Neuronal stem cell (in vitro differentiated cells): ENCODE measurements around the gene ASCC1.
"Not testable (repeated sequence)": the region's sequence is repeated elsewhere in the genome, so short reads cannot be mapped to it uniquely, and the experiment has no call there.

Experiments used
- DNase-seq: peaks from one replicate; pipeline ENCODE4 v3.0.0-alpha.2; 2013; ENCODE audit warnings: low spot score
- H2AFZ ChIP-seq: one replicate; pipeline ENCODE4 v1.6.1; 2013; ENCODE audit warnings: mild to moderate bottlenecking, low read length, inconsistent platforms
- H2AK5ac ChIP-seq: 2 replicates; pipeline ENCODE4 v1.6.1; 2013; ENCODE audit warnings: low read depth, mild to moderate bottlenecking, inconsistent platforms, low read length, moderate library complexity, mixed read lengths
- H2BK120ac ChIP-seq: 2 replicates; pipeline ENCODE4 v1.6.1; 2013; ENCODE audit warnings: low read depth, mild to moderate bottlenecking, inconsistent platforms, low read length, moderate library complexity, mixed read lengths
- H2BK12ac ChIP-seq: one replicate; pipeline ENCODE4 v1.6.1; 2013; ENCODE audit warnings: low read length, inconsistent platforms
- H2BK15ac ChIP-seq: 2 replicates; pipeline ENCODE4 v1.6.1; 2013; ENCODE audit warnings: mild to moderate bottlenecking, low read length, inconsistent platforms, mixed read lengths
- H2BK5ac ChIP-seq: one replicate; pipeline ENCODE4 v1.6.1; 2013; ENCODE audit warnings: inconsistent platforms, mild to moderate bottlenecking, low read length, moderate library complexity
- H3K14ac ChIP-seq: one replicate; pipeline ENCODE4 v1.6.1; 2013; ENCODE audit warnings: low read length, inconsistent platforms
- H3K18ac ChIP-seq: 2 replicates; pipeline ENCODE4 v1.6.1; 2013; ENCODE audit warnings: low read length, inconsistent platforms
- H3K23ac ChIP-seq: 2 replicates; pipeline ENCODE4 v1.6.1; 2013; ENCODE audit warnings: low read depth, mild to moderate bottlenecking, mixed read lengths, low read length, inconsistent platforms; ENCODE audit not compliant: poor library complexity
- H3K27ac ChIP-seq: replicated peaks from 3 replicates; pipeline ENCODE4 v1.5.1; 2013; ENCODE audit warnings: low read length, inconsistent platforms
- H3K27me3 ChIP-seq, 3 experiments: 2 replicates each; pipeline ENCODE4 v1.6.1; 2013; ENCODE audit warnings: low read length in 3 of 3, mild to moderate bottlenecking in 2 of 3, inconsistent platforms in 1 of 3, low read depth in 1 of 3, mixed read lengths in 1 of 3, moderate library complexity in 1 of 3; ENCODE audit not compliant: control insufficient read depth in 3 of 3, insufficient read depth in 3 of 3
- H3K36me3 ChIP-seq, 2 donors: replicated peaks in 1 of 2; 2 replicates each; pipeline ENCODE4 v1.6.1; 2013; ENCODE audit warnings: low read length in 2 of 2; ENCODE audit not compliant: control insufficient read depth in 2 of 2, insufficient read depth in 2 of 2
- H3K4ac ChIP-seq: 2 replicates; pipeline ENCODE4 v1.6.1; 2013; ENCODE audit warnings: inconsistent platforms, mild to moderate bottlenecking, low read length, moderate library complexity
- H3K4me1 ChIP-seq, 2 donors: 1 replicate in 1 of 2; 2 replicates in 1 of 2; pipeline ENCODE4 v1.6.1; 2013; ENCODE audit warnings: low read length in 2 of 2, low read depth in 1 of 2; ENCODE audit not compliant: control insufficient read depth in 2 of 2, insufficient read depth in 1 of 2
- H3K4me2 ChIP-seq: one replicate; pipeline ENCODE4 v1.6.1; 2013; ENCODE audit warnings: mild to moderate bottlenecking, low read length, inconsistent platforms; ENCODE audit not compliant: insufficient read depth, poor library complexity, severe bottlenecking
- H3K4me3 ChIP-seq, 2 donors: 2 replicates each; pipeline ENCODE4 v1.5.1; 2013; ENCODE audit warnings: low read length in 2 of 2, mild to moderate bottlenecking in 2 of 2, inconsistent platforms in 1 of 2, moderate library complexity in 1 of 2
- H3K79me1 ChIP-seq: one replicate; pipeline ENCODE4 v1.6.1; 2013; ENCODE audit warnings: low read depth, mild to moderate bottlenecking, inconsistent platforms, low read length, moderate library complexity
- H3K9ac ChIP-seq: one replicate; pipeline ENCODE4 v1.6.1; 2013; ENCODE audit warnings: mild to moderate bottlenecking, low read depth, low read length, inconsistent platforms; ENCODE audit not compliant: poor library complexity
- H3K9me3 ChIP-seq, 2 donors: replicated peaks in 1 of 2; 2 replicates each; pipeline versions ENCODE3 to v1.6.1; 2013; ENCODE audit warnings: low read length in 2 of 2, mild to moderate bottlenecking in 2 of 2, inconsistent platforms in 1 of 2, low read depth in 1 of 2, mixed read lengths in 1 of 2, moderate library complexity in 1 of 2; ENCODE audit not compliant: control insufficient read depth in 2 of 2, insufficient read depth in 1 of 2
- H4K8ac ChIP-seq: one replicate; pipeline ENCODE4 v1.6.1; 2013; ENCODE audit warnings: low read depth, mild to moderate bottlenecking, inconsistent platforms, low read length, moderate library complexity
- H4K91ac ChIP-seq: one replicate; pipeline ENCODE4 v1.6.1; 2013; ENCODE audit warnings: low read length, low read depth, mild to moderate bottlenecking, inconsistent platforms; ENCODE audit not compliant: poor library complexity
- WGBS, 2 donors: extraction: QIAGEN DNeasy Blood & Tissue Kit; methylation state at CpG; one replicate each; pipeline ENCODE4 v1.1.7; 2013; ENCODE audit warnings: missing lambda C conversion rate in 2 of 2, mixed read lengths in 1 of 2; ENCODE audit not compliant: insufficient read length in 2 of 2, insufficient replicate concordance in 1 of 2; ENCODE audit errors: extremely low coverage in 2 of 2; 5-methylcytosine and 5-hydroxymethylcytosine counted together

ASCC1 gene

DNA sequence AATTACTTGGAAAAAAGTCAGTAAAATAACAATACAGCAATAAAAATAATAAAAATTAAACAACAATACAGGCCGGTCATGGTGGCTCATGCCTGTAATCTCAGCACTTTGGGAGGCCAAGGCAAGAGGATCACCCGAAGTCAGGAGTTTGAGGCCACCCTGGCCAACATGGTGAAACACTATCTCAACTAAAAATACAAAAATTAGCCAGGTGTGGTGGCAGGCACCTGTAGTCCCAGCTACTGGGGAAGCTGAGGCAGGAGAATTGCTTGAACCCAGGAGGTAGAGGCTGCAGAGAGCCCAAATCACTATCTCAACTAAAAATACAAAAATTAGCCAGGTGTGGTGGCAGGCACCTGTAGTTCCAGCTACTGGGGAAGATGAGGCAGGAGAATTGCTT is 4.2 kb downstream of the ASCC1 start:
- not testable (repeated sequence) for H3K4me1 ChIP-seq, H2BK12ac ChIP-seq, H2AK5ac ChIP-seq, H3K27me3 ChIP-seq, H2BK15ac ChIP-seq, H3K4ac ChIP-seq, H2AFZ ChIP-seq, H3K14ac ChIP-seq, H2BK5ac ChIP-seq, H3K18ac ChIP-seq, H3K23ac ChIP-seq, H3K4me2 ChIP-seq, H3K4me3 ChIP-seq, DNase-seq, H2BK120ac ChIP-seq, H3K9me3 ChIP-seq, H4K91ac ChIP-seq, H3K9ac ChIP-seq, H4K8ac ChIP-seq, H3K79me1 ChIP-seq, H3K27ac ChIP-seq
- peaks cover 7 to 34% of the 10 kb centered on the region in 2 donors for H3K36me3 ChIP-seq
- no CpG with 5 or more reads among the region's 2 CpGs for whole genome bisulfite sequencing, 2 donors

DNA sequence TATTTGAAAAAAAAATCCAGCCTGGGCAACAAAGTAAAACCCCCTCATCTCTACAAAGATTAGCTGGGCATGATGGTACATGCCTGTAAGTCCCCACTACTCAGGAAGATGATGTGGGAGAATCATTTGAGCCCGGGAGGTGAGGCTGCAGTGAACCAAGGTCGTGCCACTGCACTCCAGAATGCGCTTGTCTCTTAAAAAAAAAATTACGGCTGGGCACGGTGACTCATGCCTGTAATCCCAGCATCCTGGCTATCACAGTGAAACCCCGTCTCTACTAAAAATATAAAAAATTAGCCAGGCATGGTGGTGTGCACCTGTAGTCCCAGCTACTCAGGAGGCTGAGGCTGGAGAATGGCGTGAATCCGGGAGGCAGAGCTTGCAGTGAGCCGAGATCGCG is 4.7 kb downstream of the ASCC1 start:
- peaks cover 6 to 38% of the 10 kb centered on the region in 2 donors for H3K36me3 ChIP-seq
- H3K14ac ChIP-seq: not testable (repeated sequence)
- no CpG with 5 or more reads among the region's 11 CpGs for WGBS, 2 donors

DNA sequence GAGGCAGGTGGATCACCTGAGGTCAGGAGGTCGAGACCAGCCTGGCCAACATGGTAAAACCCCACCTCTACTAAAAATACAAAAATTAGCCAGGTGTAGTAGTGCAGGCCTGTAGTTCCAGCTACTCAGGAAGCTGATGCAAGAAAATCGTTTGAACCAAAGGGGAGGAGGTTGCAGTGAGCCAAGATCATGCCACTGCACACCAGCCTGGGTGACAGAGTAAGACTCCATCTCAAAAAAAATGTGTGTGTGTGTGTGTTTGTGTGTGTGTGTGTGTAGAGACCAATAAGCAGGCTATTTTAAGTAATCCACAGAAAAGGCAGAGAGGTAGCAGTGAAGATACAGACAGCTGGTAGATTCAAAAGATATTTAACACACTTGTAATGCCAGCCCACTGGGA is 7.5 kb downstream of the ASCC1 start:
- H2BK12ac ChIP-seq, H3K4me3 ChIP-seq, H2BK120ac ChIP-seq, H3K14ac ChIP-seq, H4K8ac ChIP-seq, H3K18ac ChIP-seq, H3K9ac ChIP-seq, H3K27me3 ChIP-seq, H3K79me1 ChIP-seq, H2BK15ac ChIP-seq, H2BK5ac ChIP-seq, H3K23ac ChIP-seq, H2AFZ ChIP-seq, H3K4me1 ChIP-seq, H3K27ac ChIP-seq, H3K4me2 ChIP-seq, H3K4ac ChIP-seq, H4K91ac ChIP-seq, H3K9me3 ChIP-seq, H2AK5ac ChIP-seq, DNase-seq: not testable (repeated sequence)
- no CpG with 5 or more reads among the region's 2 CpGs for WGBS, 2 donors
- H3K36me3 ChIP-seq: peaks cover 6 to 51% of the 10 kb centered on the region in 2 donors

More for the DNA sequence above, 4.7 kb downstream of the ASCC1 start:
- not testable (repeated sequence) for H3K27ac ChIP-seq, H3K79me1 ChIP-seq, H4K8ac ChIP-seq, H2AFZ ChIP-seq, H4K91ac ChIP-seq, H3K18ac ChIP-seq, H2AK5ac ChIP-seq, H3K4me2 ChIP-seq, H3K9ac ChIP-seq, H2BK120ac ChIP-seq, H3K4ac ChIP-seq, H2BK15ac ChIP-seq, H3K4me3 ChIP-seq, H3K4me1 ChIP-seq, H3K9me3 ChIP-seq, H2BK12ac ChIP-seq, H3K27me3 ChIP-seq, H3K23ac ChIP-seq, H2BK5ac ChIP-seq, DNase-seq

DNA sequence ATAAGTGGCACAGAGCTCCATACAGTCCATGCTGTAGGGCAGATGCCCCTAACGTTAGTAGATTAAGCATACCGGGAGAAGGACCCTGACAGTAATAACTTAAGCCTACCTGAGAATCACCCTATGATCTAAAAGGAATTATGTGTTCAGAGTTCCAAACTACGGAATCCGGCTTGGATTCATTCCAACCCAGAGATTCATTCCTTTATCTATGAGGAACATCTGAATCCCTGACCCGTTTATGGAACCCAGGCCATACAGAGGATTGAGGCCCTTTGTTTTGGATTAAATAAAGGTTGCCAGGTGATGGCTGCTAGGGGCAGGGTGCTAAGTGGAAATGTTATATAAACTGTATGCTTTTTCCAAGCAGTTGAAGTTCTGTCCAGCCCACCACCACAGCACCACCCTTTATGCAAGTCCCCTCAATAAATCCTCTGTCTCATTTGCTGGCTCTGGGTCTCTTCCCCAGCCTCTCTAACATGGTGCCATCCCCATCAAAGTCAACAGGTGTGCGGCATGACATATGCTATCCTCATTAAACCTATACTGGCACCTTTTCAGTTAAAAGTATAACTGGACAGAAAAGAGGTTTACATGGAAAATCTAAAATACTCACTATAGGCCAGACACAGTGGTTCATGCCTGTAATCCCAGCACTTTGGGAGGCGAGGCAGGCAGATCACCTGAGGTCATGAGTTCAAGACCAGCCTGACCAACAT is 9.4 kb downstream of the ASCC1 start:
- WGBS, 2 donors: no CpG with 5 or more reads among the region's 7 CpGs

More for the DNA sequence above, 9.4 kb downstream of the ASCC1 start:
- no peak overlapping the region for H3K4me2 ChIP-seq
- H3K23ac ChIP-seq: no peak overlapping the region
- H3K4me3 ChIP-seq: no peak overlapping the region
- no peak overlapping the region for H3K9ac ChIP-seq
- H2BK120ac ChIP-seq: no peak overlapping the region
- no peaks in the 10 kb centered on the region for H3K27me3 ChIP-seq
- no peak overlapping the region for H3K4ac ChIP-seq
- H3K36me3 ChIP-seq: peaks cover 6 to 64% of the 10 kb centered on the region in 2 donors
- H3K9me3 ChIP-seq: no peaks in the 10 kb centered on the region
- no peak overlapping the region for H2AK5ac ChIP-seq
- H2BK12ac ChIP-seq: no peak overlapping the region
- no peak overlapping the region for H3K14ac ChIP-seq
- no peak overlapping the region for H3K18ac ChIP-seq
- H3K79me1 ChIP-seq: no peaks in the 10 kb centered on the region
- H2BK5ac ChIP-seq: no peak overlapping the region
- no peak overlapping the region for H3K27ac ChIP-seq
- no peak overlapping the region for H2BK15ac ChIP-seq
- H4K8ac ChIP-seq: no peak overlapping the region
- no peak for DNase-seq
- H3K4me1 ChIP-seq: no peaks in the 10 kb centered on the region
- H4K91ac ChIP-seq: no peak overlapping the region
- H2AFZ ChIP-seq: no peak overlapping the region
